ENCODE data around the gene MYH9.
"Not testable (repeated sequence)": the region's sequence is repeated elsewhere in the genome, so short reads cannot be mapped to it uniquely, and the experiment has no call there.

- not testable (repeated sequence) for TF ChIP-seq CTCF (IDR thresholded peaks at IDR 0.05; ENCODE audit: low read depth, low read length, poor library complexity, severe bottlenecking); EZH2phosphoT487 (IDR thresholded peaks at IDR 0.05; ENCODE audit: borderline replicate concordance, low read length)
Observed at GRCh38 chr22:36389122-36389521, 1.4 kb upstream of the MYH9 start.

Data from DOHH2 (cell line).